K562 (cell line): ENCODE results near the gene FBXO44. TPM values are rescaled to one million over a fixed set of nuclear protein-coding genes. Genes with fewer than 3 reads are reported as not detected.
A peak's percentile ranks its signal among the peaks of the same experiment; 100 is the strongest.

Source experiments
- ATF4 ChIP-seq: fragments of 450-650 bp; formaldehyde crosslinking; IDR thresholded peaks from 2 replicates; pipeline ENCODE4 v1.4.0; 2022; ENCODE audit warnings: mild to moderate bottlenecking, moderate library complexity
- CBX3 ChIP-seq, 2 experiments: IDR thresholded peaks; 1 replicate in 1 of 2; 2 replicates in 1 of 2; pipeline ENCODE4 v1.6.1; 2012; ENCODE audit warnings: inconsistent platforms in 2 of 2, low read length in 2 of 2, borderline replicate concordance in 1 of 2, control low read depth in 1 of 2
- CTCF ChIP-seq, 3 experiments: IDR thresholded peaks in 2 of 3; conservative IDR thresholded peaks in 1 of 3; 2 replicates each; pipeline ENCODE4 v1.5.1; 2011 to 2012; ENCODE audit warnings: low read length in 3 of 3, mild to moderate bottlenecking in 3 of 3, control low read depth in 2 of 3, improper control_type of control experiment in 1 of 3, inconsistent platforms in 1 of 3, low read depth in 1 of 3, mixed read lengths in 1 of 3, moderate library complexity in 1 of 3; ENCODE audit not compliant: insufficient read depth in 2 of 3
- FOXK1 ChIP-seq: sonication (generic); formaldehyde crosslinking; IDR thresholded peaks from 2 replicates; pipeline ENCODE4 v1.8.0; 2022; ENCODE audit warnings: missing genetic modification reagents, mild to moderate bottlenecking, borderline replicate concordance
- FOXP4 ChIP-seq: sonication (generic); formaldehyde crosslinking; IDR thresholded peaks from 2 replicates; pipeline ENCODE4 v1.8.0; 2022; ENCODE audit warnings: mild to moderate bottlenecking, missing genetic modification reagents, borderline replicate concordance
- GABPB1 ChIP-seq: sonication (generic); formaldehyde crosslinking; IDR thresholded peaks from 2 replicates; pipeline ENCODE4 v1.8.0; 2022; ENCODE audit warnings: mild to moderate bottlenecking, missing genetic modification reagents
- HMGN3 ChIP-seq: IDR thresholded peaks from 2 replicates; pipeline ENCODE4 v1.6.1; 2011; ENCODE audit warnings: borderline replicate concordance, low read depth, mild to moderate bottlenecking, mixed read lengths, low read length; ENCODE audit not compliant: insufficient read length; ENCODE audit errors: extremely low read depth
- KDM2B ChIP-seq: fragments of 250-450 bp; sonication (Bioruptor Pico); IDR thresholded peaks from 2 replicates; pipeline ENCODE4 v1.8.0; 2021; ENCODE audit warnings: mild to moderate bottlenecking, moderate library complexity
- NFATC3 ChIP-seq: fragments of 450-650 bp; IDR thresholded peaks from 2 replicates; pipeline ENCODE4 v1.6.1; 2017; ENCODE audit warnings: mild to moderate bottlenecking
- NONO ChIP-seq, 2 experiments: fragments of 200-400 bp in 1 of 2; fragments of 450-650 bp in 1 of 2; formaldehyde crosslinking in 1 of 2; IDR thresholded peaks; 2 replicates each; pipeline ENCODE4 v1.6.1; 2017; ENCODE audit warnings: low read depth in 2 of 2, mild to moderate bottlenecking in 2 of 2, moderate library complexity in 2 of 2, low read length in 1 of 2
- PHB ChIP-seq: fragments of 250-450 bp; sonication (Bioruptor Pico); IDR thresholded peaks from 2 replicates; pipeline ENCODE4 v1.5.0; 2021
- POLR3A ChIP-seq: IDR thresholded peaks from 2 replicates; pipeline ENCODE4 v1.6.1; 2011; ENCODE audit warnings: borderline replicate concordance, mild to moderate bottlenecking, moderate library complexity; ENCODE audit not compliant: insufficient read length, insufficient read depth; ENCODE audit errors: extremely low read depth
- PTRF ChIP-seq: fragments of 450-650 bp; IDR thresholded peaks from 2 replicates; pipeline ENCODE4 v1.6.1; 2016; ENCODE audit warnings: mild to moderate bottlenecking, missing genetic modification characterization, missing compliant biosample characterization
- RBM39 ChIP-seq: fragments of 200-400 bp; formaldehyde crosslinking; optimal IDR thresholded peaks from 2 replicates; pipeline ENCODE3; 2018; ENCODE audit warnings: low read depth, low read length
- SOX6 ChIP-seq: fragments of 450-650 bp; IDR thresholded peaks from 2 replicates; pipeline ENCODE4 v1.6.1; 2014; ENCODE audit warnings: mild to moderate bottlenecking
- SP1 ChIP-seq: sonication (generic); formaldehyde crosslinking; IDR thresholded peaks from 2 replicates; pipeline ENCODE4 v1.8.1; 2022; ENCODE audit warnings: mild to moderate bottlenecking, missing genetic modification reagents
- ZBTB7A ChIP-seq: IDR thresholded peaks from 2 replicates; pipeline ENCODE4 v1.6.1; 2011; ENCODE audit warnings: low read depth, mild to moderate bottlenecking, low read length, moderate library complexity, borderline replicate concordance; ENCODE audit not compliant: control insufficient read depth
- ZNF217 ChIP-seq: sonication (generic); formaldehyde crosslinking; IDR thresholded peaks from 2 replicates; pipeline ENCODE4 v1.8.0; 2022; ENCODE audit warnings: mild to moderate bottlenecking, missing genetic modification reagents
- ZNF512 ChIP-seq: IDR thresholded peaks from 2 replicates; pipeline ENCODE4 v1.6.1; 2016; ENCODE audit warnings: missing genetic modification characterization, missing compliant biosample characterization
- ZNF77 ChIP-seq: fragments of 250-450 bp; sonication (Bioruptor Pico); IDR thresholded peaks from 2 replicates; pipeline ENCODE4 v1.5.0; 2020
- ZSCAN32 ChIP-seq: fragments of 450-650 bp; formaldehyde crosslinking; IDR thresholded peaks from 2 replicates; pipeline ENCODE4 v1.4.0; 2020; ENCODE audit warnings: mild to moderate bottlenecking, moderate library complexity
- ZZZ3 ChIP-seq: fragments of 450-650 bp; IDR thresholded peaks from 2 replicates; pipeline ENCODE4 v1.6.1; 2016; ENCODE audit warnings: antibody characterized with exemption, mild to moderate bottlenecking, moderate library complexity
- polyA plus RNA-seq, 8 experiments: library from polyadenylated mRNA; depleted of rRNA in 4 of 8; stranded (reverse) in 5 of 8; unstranded in 3 of 8; fragments of >200 nt; fragmentation: Nextera tagmentation in 2 of 8; fragmentation: Illumina TruSeq in 1 of 8; extraction: Ambion mirVana in 2 of 8; extraction: Trizol in 1 of 8; gene quantifications; 2 replicates each; pipeline versions ENCODE4 v1.2.1 to v1.2.3, GENCODE V29; 2011 to 2014; ENCODE audit warnings: inconsistent platforms in 1 of 8, missing spikeins in 1 of 8
- total RNA-seq, 7 experiments: library from RNA; depleted of rRNA in 6 of 7; stranded (reverse); fragments of >200 nt in 6 of 7; fragmentation: Illumina TruSeq in 2 of 7; extraction: Trizol in 2 of 7; gene quantifications; 2 replicates each; pipeline versions ENCODE4 v1.2.1 to v1.2.3, GENCODE V29; 2011 to 2021; ENCODE audit warnings: low replicate concordance in 1 of 7

FBXO44 gene
- total and polyA plus RNA-seq, 9 of the 15 experiments (the other 6 are each of a cell fraction or from before 2014, with no cell fraction given), result 0.69 to 20.9 (median 6.7) TPM

- peak; percentile 61 for TF ChIP-seq HMGN3
- no peak for TF ChIP-seq ZNF77
- TF ChIP-seq CTCF (IDR thresholded peaks at IDR 0.05 in 2 of 3, conservative IDR thresholded peaks at IDR 0.05 in 1 of 3; ENCODE audit: insufficient read depth in 2 of 3, low read depth in 1 of 3, low read length in 3 of 3), result peak; percentile 94 to 99 (median 98)
- TF ChIP-seq GABPB1 (CRISPR knock-in tag), result peak; percentile 62; the same call in 1 of the 2 replicates
- no peak for TF ChIP-seq ZZZ3
- TF ChIP-seq ZBTB7A, result peak; percentile 75
- peak; percentile 59; the same call in 1 of the 2 replicates for TF ChIP-seq SOX6
- TF ChIP-seq ATF4 (CRISPR knock-in tag), result no peak
- TF ChIP-seq CBX3 (IDR thresholded peaks at IDR 0.05; ENCODE audit: borderline replicate concordance in 1 of 2, low read length in 2 of 2), result peak in 1 of 2 experiments; percentile 55; a peak in 1 of 3 replicates
- no peak for TF ChIP-seq ZSCAN32 (CRISPR knock-in tag)
- no peak for TF ChIP-seq FOXK1 (CRISPR knock-in tag)
- peak; percentile 97 for TF ChIP-seq KDM2B (CRISPR knock-in tag)
- TF ChIP-seq ZNF217 (CRISPR knock-in tag), result no peak
- peak; percentile 78; the same call in 1 of the 2 replicates for TF ChIP-seq SP1 (CRISPR knock-in tag)
- TF ChIP-seq RBM39, result no peak
- TF ChIP-seq POLR3A, result no peak
- no peak for TF ChIP-seq ZNF512 (tag)
- no peak for TF ChIP-seq PTRF (tag)
- TF ChIP-seq FOXP4, result 0 out of 2 replicates have a peak, but pooled peaks have one; percentile 15
- TF ChIP-seq PHB (CRISPR knock-in tag), result no peak
- TF ChIP-seq NFATC3, result no peak
- TF ChIP-seq NONO (IDR thresholded peaks at IDR 0.05; ENCODE audit: low read depth in 2 of 2, low read length in 1 of 2), result peak in 1 of 2 experiments; percentile 84; a peak in 2 of 4 replicates
Measured at GRCh38 chr1:11650331-11650991, 4.2 kb upstream of the FBXO44 start (continued).
